SH-SY5Y (cell line): ENCODE data around the gene RPS15.

Experiments
- GATA2 ChIP-seq: IDR thresholded peaks from 2 replicates; pipeline ENCODE4 v1.6.1; 2011; ENCODE audit warnings: mild to moderate bottlenecking, low read depth, low read length
- GATA3 ChIP-seq: IDR thresholded peaks from 2 replicates; pipeline ENCODE4 v1.6.1; 2011; ENCODE audit warnings: low read depth, mild to moderate bottlenecking, low read length, moderate library complexity

GRCh38 chr19:1392407-1392806 is 45.8 kb upstream of the RPS15 start:
- TF ChIP-seq GATA3 (no peak), GATA2 (no peak)
